Stimulated activated CD4-positive, alpha-beta T cell treated with anti-CD3 and anti-CD28 coated beads, TNF-alpha, amount 100 ng/mL, for 1 hour (primary cell): ENCODE data around the gene ECHDC3.

ENCODE experiments used
- DNase-seq, 3 donors: peaks; one replicate each; pipeline ENCODE4 v3.0.0-alpha.2; 2020; ENCODE audit warnings: low read depth in 3 of 3, low spot score in 1 of 3

The ECHDC3 gene

DNA sequence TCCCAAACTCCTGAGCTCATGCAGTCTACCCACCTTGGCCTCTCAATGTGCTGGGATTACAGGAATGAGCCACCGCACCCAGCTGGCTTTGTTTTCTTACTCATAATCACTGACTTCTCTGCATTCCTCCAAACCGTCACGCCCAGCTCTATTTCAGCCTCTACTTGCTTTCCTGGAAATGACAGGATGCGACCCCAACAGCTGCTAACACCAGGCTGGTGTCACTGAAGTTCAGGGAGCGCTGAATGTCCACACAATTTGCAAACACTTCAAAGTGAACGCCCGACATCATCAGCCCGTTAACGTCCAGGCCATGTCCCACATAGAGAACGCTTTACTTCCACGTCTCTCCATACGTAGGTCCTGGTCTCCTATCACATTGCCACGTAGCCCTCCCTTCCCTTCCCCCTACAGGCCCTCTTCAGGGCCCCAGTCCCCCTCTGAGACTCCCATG lies 68.2 kb downstream of the ECHDC3 start:
- no peak for DNase-seq

DNA sequence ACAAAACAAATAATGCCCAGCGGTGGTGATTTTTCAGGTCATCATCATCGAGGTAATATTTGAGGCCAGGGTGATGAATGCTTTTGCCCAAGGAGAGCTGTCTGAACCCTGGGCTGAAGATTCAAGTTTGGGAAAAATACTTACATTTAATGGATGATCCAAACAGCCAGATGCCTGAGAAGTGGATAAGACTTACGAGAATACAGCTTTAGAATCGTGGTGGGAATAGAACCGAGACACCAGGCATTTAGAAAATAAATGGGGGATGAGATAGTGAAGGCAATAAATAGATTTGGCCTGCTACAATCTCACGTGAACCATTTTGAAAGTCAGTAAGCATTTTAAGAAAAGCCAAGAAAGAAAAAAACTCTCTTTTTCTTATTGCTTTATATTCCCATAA lies 68.8 kb downstream of the ECHDC3 start:
- no peak for DNase-seq

DNA sequence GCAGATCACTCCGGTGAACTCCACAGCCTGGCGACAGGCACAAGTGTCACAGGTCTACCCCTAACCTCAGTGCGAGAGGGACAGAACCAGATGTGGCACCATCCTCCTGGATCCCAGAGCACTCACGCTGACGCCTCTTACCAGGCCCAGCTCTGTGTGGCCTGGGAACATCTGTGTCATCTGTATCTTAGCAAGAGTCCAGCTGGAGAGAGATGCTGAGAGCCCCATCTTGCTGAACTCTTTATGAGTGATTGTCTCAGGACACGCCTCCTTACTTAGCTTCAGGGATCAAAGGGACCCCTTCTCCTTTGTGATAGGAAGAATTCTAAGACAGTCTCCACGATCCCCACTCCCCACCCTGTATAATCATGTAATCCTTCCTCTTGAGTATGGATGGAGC lies 71.0 kb downstream of the ECHDC3 start:
- no peak for DNase-seq
